ENCODE results near the gene C1orf174.
A peak's percentile ranks its signal among the peaks of the same experiment; 100 is the strongest.

C1orf174 gene

GRCh38 chr1:3909615-3910014, 9.5 kb upstream of the C1orf174 start:
- DNase-seq (ENCODE audit: low read depth), result no peak

- no peak for DNase-seq (ENCODE audit: low read depth)
These were observed 8.9 kb upstream of the C1orf174 start for GRCh38 chr1:3908886-3909517.

- DNase-seq (ENCODE audit: low read depth), result no peak
These were observed 7.6 kb upstream of the C1orf174 start for GRCh38 chr1:3907621-3908165.

- no peak for DNase-seq (ENCODE audit: low read depth)
These were observed 7.0 kb upstream of the C1orf174 start for GRCh38 chr1:3907031-3907534.

GRCh38 chr1:3906672-3907020, 6.6 kb upstream of the C1orf174 start:
- no peak for DNase-seq (ENCODE audit: low read depth)

- DNase-seq (ENCODE audit: low read depth), result no peak
These were observed 6.0 kb upstream of the C1orf174 start for GRCh38 chr1:3905953-3906671.

GRCh38 chr1:3905266-3905952, 5.3 kb upstream of the C1orf174 start:
- no peak for DNase-seq (ENCODE audit: low read depth)

GRCh38 chr1:3904843-3905185, 4.7 kb upstream of the C1orf174 start:
- no peak for DNase-seq (ENCODE audit: low read depth)

- no peak for DNase-seq (ENCODE audit: low read depth)
These were observed 4.2 kb upstream of the C1orf174 start for GRCh38 chr1:3904006-3904842.

- no peak for DNase-seq (ENCODE audit: low read depth)
These were observed 3.3 kb upstream of the C1orf174 start for GRCh38 chr1:3903141-3904005.

- DNase-seq (ENCODE audit: low read depth), result peak; percentile 13
These were observed 2.6 kb upstream of the C1orf174 start for GRCh38 chr1:3902571-3903091.

GRCh38 chr1:3902111-3902511, 2.0 kb upstream of the C1orf174 start:
- DNase-seq (ENCODE audit: low read depth), result no peak

GRCh38 chr1:3900969-3901529, 977 bp upstream of the C1orf174 start:
- DNase-seq (ENCODE audit: low read depth), result peak; percentile 86

GRCh38 chr1:3899754-3900149, 320 bp downstream of the C1orf174 start:
- peak; percentile 16 for DNase-seq (ENCODE audit: low read depth)

- no peak for DNase-seq (ENCODE audit: low read depth)
These were observed 898 bp downstream of the C1orf174 start for GRCh38 chr1:3898994-3899753.

GRCh38 chr1:3898475-3898735, 1.7 kb downstream of the C1orf174 start:
- DNase-seq (ENCODE audit: low read depth), result no peak

- no peak for DNase-seq (ENCODE audit: low read depth)
These were observed 3.6 kb downstream of the C1orf174 start for GRCh38 chr1:3896396-3897000.

- no peak for DNase-seq (ENCODE audit: low read depth)
These were observed 4.1 kb downstream of the C1orf174 start for GRCh38 chr1:3895951-3896325.

GRCh38 chr1:3895279-3895950, 4.7 kb downstream of the C1orf174 start:
- no peak for DNase-seq (ENCODE audit: low read depth)
